Activated gamma-delta T cell (primary cell): ENCODE results near the gene TRIM6.
"Not testable (repeated sequence)": the region's sequence is repeated elsewhere in the genome, so short reads cannot be mapped to it uniquely, and the experiment has no call there.

Experiments used
- DNase-seq: peaks from one replicate; lab custom pipeline; 2025; lab: John Stamatoyannopoulos, UW

Gene TRIM6

GRCh38 chr11:5603326-5603725 is 6.9 kb downstream of the TRIM6 start:
- no peak for DNase-seq

GRCh38 chr11:5604896-5605295 is 8.5 kb downstream of the TRIM6 start:
- no peak for DNase-seq

GRCh38 chr11:5605849-5606248 is 9.4 kb downstream of the TRIM6 start:
- no peak for DNase-seq

- no peak for DNase-seq
Measured at GRCh38 chr11:5608808-5609207, 12.4 kb downstream of the TRIM6 start.

- DNase-seq, result no peak
Measured at GRCh38 chr11:5610446-5610845, 14.0 kb downstream of the TRIM6 start.

- no peak for DNase-seq
Measured at GRCh38 chr11:5611627-5612026, 15.2 kb downstream of the TRIM6 start.

GRCh38 chr11:5618807-5619206 is 22.4 kb downstream of the TRIM6 start:
- no peak for DNase-seq

GRCh38 chr11:5620651-5621521 is 24.4 kb downstream of the TRIM6 start:
- no peak for DNase-seq

GRCh38 chr11:5621580-5621979 is 25.1 kb downstream of the TRIM6 start:
- DNase-seq, result no peak

GRCh38 chr11:5622802-5623201 is 26.4 kb downstream of the TRIM6 start:
- no peak for DNase-seq

- no peak for DNase-seq
Measured at GRCh38 chr11:5624489-5625279, 28.2 kb downstream of the TRIM6 start, which contains the start of gene TRIM34. Gene TRIM34 (plus strand): TSS chr11:5625001. CDS start chr11:5632332, 7,331 bp downstream.

GRCh38 chr11:5625281-5625680 is 28.8 kb downstream of the TRIM6 start:
- DNase-seq, result no peak

- DNase-seq, result no peak
Measured at GRCh38 chr11:5626196-5626595, 29.8 kb downstream of the TRIM6 start.

GRCh38 chr11:5631417-5631816 is 35.0 kb downstream of the TRIM6 start:
- DNase-seq, result no peak

- no peak for DNase-seq
Measured at GRCh38 chr11:5631969-5632635, 35.7 kb downstream of the TRIM6 start.

GRCh38 chr11:5639953-5640352 is 43.5 kb downstream of the TRIM6 start:
- DNase-seq, result no peak

GRCh38 chr11:5643585-5643984 is 47.1 kb downstream of the TRIM6 start:
- no peak for DNase-seq

GRCh38 chr11:5646139-5646538 is 49.7 kb downstream of the TRIM6 start:
- no peak for DNase-seq

GRCh38 chr11:5655474-5655873 is 59.0 kb downstream of the TRIM6 start:
- no peak for DNase-seq

GRCh38 chr11:5656956-5657355 is 60.5 kb downstream of the TRIM6 start:
- not testable (repeated sequence) for DNase-seq

- DNase-seq, result no peak
Measured at GRCh38 chr11:5658318-5658717, 61.9 kb downstream of the TRIM6 start.
